ENCODE results near the gene CEP68.

GRCh38 chr2:65093211-65093610 is 37.0 kb downstream of the CEP68 start:
- TF ChIP-seq CTCF (IDR thresholded peaks at IDR 0.05; ENCODE audit: poor library complexity, severe bottlenecking), result no peak
- no peak for TF ChIP-seq POLR2AphosphoS5 (IDR thresholded peaks at IDR 0.05)
- no peak for TF ChIP-seq TAF1 (IDR thresholded peaks at IDR 0.05; ENCODE audit: low read depth)

All from neural cell (in vitro differentiated cells).